GM23338 (cell line): ENCODE data around the gene DIO3. TPM values are rescaled to one million over a fixed set of nuclear protein-coding genes. Genes with fewer than 3 reads are reported as not detected.

Experiments
- ATAC-seq: fragments of 200-7000 bp; cut with Tn5 transposase; 3 replicates; pipeline ENCODE4 v1.9.1; 2020
- DNase-seq: peaks from one replicate; pipeline ENCODE4 v3.0.0-alpha.2; 2015; ENCODE audit warnings: low spot score
- H2AFZ ChIP-seq: fragments of 200-600 bp; sonication (generic); 2 replicates; pipeline ENCODE4 v1.8.0; 2016; ENCODE audit warnings: antibody characterized with exemption, mild to moderate bottlenecking, moderate library complexity
- H3F3A ChIP-seq: fragments of 200-600 bp; sonication (generic); replicated peaks from 2 replicates; pipeline ENCODE4 v1.8.0; 2017; ENCODE audit warnings: antibody characterized with exemption, mixed run types, low read depth
- H3K27ac ChIP-seq: fragments of 200-600 bp; sonication (generic); 2 replicates; pipeline ENCODE4 v1.6.1; 2016; ENCODE audit warnings: low read depth
- H3K27me3 ChIP-seq: fragments of 200-600 bp; sonication (generic); 2 replicates; pipeline ENCODE4 v1.8.0; 2016; ENCODE audit warnings: mild to moderate bottlenecking, mixed run types, moderate library complexity; ENCODE audit not compliant: insufficient read depth
- H3K36me3 ChIP-seq: fragments of 200-600 bp; sonication (generic); 2 replicates; pipeline ENCODE4 v1.8.0; 2016; ENCODE audit warnings: mild to moderate bottlenecking; ENCODE audit not compliant: insufficient read depth
- H3K4me1 ChIP-seq: fragments of 200-600 bp; sonication (generic); 2 replicates; pipeline ENCODE4 v1.8.0; 2016; ENCODE audit warnings: mild to moderate bottlenecking, moderate library complexity; ENCODE audit not compliant: insufficient read depth
- H3K4me2 ChIP-seq: fragments of 200-600 bp; sonication (generic); 2 replicates; pipeline ENCODE4 v1.7.1; 2017; ENCODE audit warnings: mixed run types
- H3K4me3 ChIP-seq: fragments of 200-600 bp; sonication (generic); 2 replicates; pipeline ENCODE4 v1.6.1; 2016; ENCODE audit warnings: mixed run types
- H3K79me2 ChIP-seq: fragments of 200-600 bp; sonication (generic); replicated peaks from 2 replicates; pipeline ENCODE4 v1.8.0; 2017; ENCODE audit warnings: mild to moderate bottlenecking; ENCODE audit not compliant: insufficient read depth
- H3K9me2 ChIP-seq: fragments of 200-600 bp; sonication (generic); 2 replicates; pipeline ENCODE4 v1.8.0; 2017; ENCODE audit not compliant: insufficient read depth
- H4K20me1 ChIP-seq: fragments of 200-600 bp; sonication (generic); replicated peaks from 2 replicates; pipeline ENCODE4 v1.8.0; 2017; ENCODE audit warnings: mild to moderate bottlenecking; ENCODE audit not compliant: insufficient read depth
- H3K27ac Mint-ChIP-seq: 2 replicates; pipeline ENCODE4 v1.8.0; 2020; ENCODE audit warnings: inconsistent platforms, mild to moderate bottlenecking, moderate library complexity, mixed read lengths
- H3K27me3 Mint-ChIP-seq: 3 replicates; pipeline ENCODE4 v1.8.0; 2022; ENCODE audit warnings: low read depth, mild to moderate bottlenecking, moderate library complexity, mixed read lengths, inconsistent platforms; ENCODE audit not compliant: insufficient read depth, poor library complexity
- H3K36me3 Mint-ChIP-seq: 3 replicates; pipeline ENCODE4 v1.8.0; 2021; ENCODE audit warnings: low read depth, mild to moderate bottlenecking, inconsistent platforms, moderate library complexity, mixed read lengths
- H3K4me1 Mint-ChIP-seq: 3 replicates; pipeline ENCODE4 v1.8.0; 2020; ENCODE audit warnings: mild to moderate bottlenecking, inconsistent platforms, mixed read lengths
- H3K4me3 Mint-ChIP-seq: 3 replicates; pipeline ENCODE4 v1.8.0; 2021; ENCODE audit warnings: moderate library complexity, mild to moderate bottlenecking, inconsistent platforms, mixed read lengths
- H3K9me3 Mint-ChIP-seq: 3 replicates; pipeline ENCODE4 v1.8.0; 2020; ENCODE audit warnings: moderate library complexity, mild to moderate bottlenecking, inconsistent platforms, mixed read lengths
- CREB1 ChIP-seq: fragments of 250-450 bp; sonication (Bioruptor Pico); IDR thresholded peaks from 2 replicates; pipeline ENCODE4 v1.5.0; 2020; ENCODE audit warnings: low read depth, mild to moderate bottlenecking, moderate library complexity
- CTCF ChIP-seq, 2 experiments: fragments of 200-600 bp in 1 of 2; sonication (generic) in 1 of 2; conservative IDR thresholded peaks; 2 replicates each; pipeline versions ENCODE4 v1.5.1 to v1.6.1; 2016 to 2017; ENCODE audit warnings: antibody characterized with exemption in 2 of 2, low read depth in 2 of 2, mild to moderate bottlenecking in 2 of 2, moderate library complexity in 1 of 2
- EZH2 ChIP-seq: fragments of 200-600 bp; sonication (generic); IDR thresholded peaks from one replicate; pipeline ENCODE4 v1.8.0; 2017; ENCODE audit warnings: antibody characterized with exemption, mild to moderate bottlenecking, low read depth; ENCODE audit not compliant: unreplicated experiment
- EZH2phosphoT487 ChIP-seq: fragments of 200-600 bp; sonication (generic); IDR thresholded peaks from one replicate; pipeline ENCODE4 v1.8.1; 2018; ENCODE audit warnings: antibody characterized with exemption; ENCODE audit not compliant: unreplicated experiment
- JUNB ChIP-seq: IDR thresholded peaks from one replicate; pipeline ENCODE4 v1.6.1; 2016; ENCODE audit warnings: antibody characterized with exemption; ENCODE audit not compliant: unreplicated experiment
- NANOG ChIP-seq: IDR thresholded peaks from 2 replicates; pipeline ENCODE4 v1.6.1; 2016; ENCODE audit warnings: antibody characterized with exemption, borderline replicate concordance
- ZNF114 ChIP-seq: fragments of 250-450 bp; sonication (Bioruptor Pico); IDR thresholded peaks from 2 replicates; pipeline ENCODE4 v1.5.0; 2020; ENCODE audit warnings: mild to moderate bottlenecking, moderate library complexity
- ZNF331 ChIP-seq: fragments of 250-450 bp; sonication (Bioruptor Pico); IDR thresholded peaks from 2 replicates; pipeline ENCODE4 v1.5.0; 2020; ENCODE audit warnings: low read depth, mild to moderate bottlenecking, moderate library complexity
- ZNF462 ChIP-seq: fragments of 250-450 bp; sonication (Bioruptor Pico); IDR thresholded peaks from 2 replicates; pipeline ENCODE4 v1.5.0; 2020; ENCODE audit warnings: mild to moderate bottlenecking, moderate library complexity
- polyA plus RNA-seq: library from polyadenylated mRNA; unstranded; fragments of >200 nt; fragmentation: Nextera tagmentation; extraction: Ambion mirVana; gene quantifications from 2 replicates; pipeline ENCODE4 v1.2.1, GENCODE V29; 2016
- total RNA-seq: library from RNA; depleted of rRNA; stranded (reverse); fragments of >200 nt; shearing (Covaris generic); gene quantifications from 2 replicates; pipeline ENCODE4 v1.2.3, GENCODE V29; 2014

Gene DIO3
- total and polyA plus RNA-seq, 2 experiments from 2014 or later: 0.10 to 0.28 TPM

GRCh38 chr14:101593411-101594238 lies 32.3 kb downstream of the DIO3 start:
- Histone ChIP-seq H3K4me3 (no peak overlapping the region), H3K27me3 (no peaks in the 10 kb centered on the region), H3K27ac (no peak overlapping the region), H3K79me2 (no peaks in the 10 kb centered on the region), H2AFZ (no peak overlapping the region), H3K4me1 (no peaks in the 10 kb centered on the region), H3K9me2 (no peaks in the 10 kb centered on the region), H3K4me2 (no peak overlapping the region), H4K20me1 (no peaks in the 10 kb centered on the region), H3K36me3 (no peaks in the 10 kb centered on the region), H3F3A (no peaks in the 10 kb centered on the region)
- H3K9me3 Mint-ChIP-seq: peaks cover 22% of the 10 kb centered on the region; the same call in 2 of the 3 replicates
- ATAC-seq (no peak), DNase-seq (no peak)
- H3K27me3 Mint-ChIP-seq: peaks cover 2% of the 10 kb centered on the region
- no peak overlapping the region for H3K27ac Mint-ChIP-seq
- peaks cover 3% of the 10 kb centered on the region; the same call in 1 of the 3 replicates for H3K36me3 Mint-ChIP-seq
- TF ChIP-seq EZH2 (no peak), CTCF (conservative IDR thresholded peaks at IDR 0.05; ENCODE audit: low read depth in 2 of 2) (peak in 1 of 2 experiments; percentile 15; a peak in 1 of 4 replicates), ZNF331 (no peak; the same call in 1 of the 2 replicates), JUNB (no peak), NANOG (no peak), EZH2phosphoT487 (no peak), CREB1 (CRISPR knock-in tag) (no peak), ZNF114 (CRISPR knock-in tag) (no peak)
- H3K4me1 Mint-ChIP-seq: no peaks in the 10 kb centered on the region
- no peak overlapping the region for H3K4me3 Mint-ChIP-seq

DNA sequence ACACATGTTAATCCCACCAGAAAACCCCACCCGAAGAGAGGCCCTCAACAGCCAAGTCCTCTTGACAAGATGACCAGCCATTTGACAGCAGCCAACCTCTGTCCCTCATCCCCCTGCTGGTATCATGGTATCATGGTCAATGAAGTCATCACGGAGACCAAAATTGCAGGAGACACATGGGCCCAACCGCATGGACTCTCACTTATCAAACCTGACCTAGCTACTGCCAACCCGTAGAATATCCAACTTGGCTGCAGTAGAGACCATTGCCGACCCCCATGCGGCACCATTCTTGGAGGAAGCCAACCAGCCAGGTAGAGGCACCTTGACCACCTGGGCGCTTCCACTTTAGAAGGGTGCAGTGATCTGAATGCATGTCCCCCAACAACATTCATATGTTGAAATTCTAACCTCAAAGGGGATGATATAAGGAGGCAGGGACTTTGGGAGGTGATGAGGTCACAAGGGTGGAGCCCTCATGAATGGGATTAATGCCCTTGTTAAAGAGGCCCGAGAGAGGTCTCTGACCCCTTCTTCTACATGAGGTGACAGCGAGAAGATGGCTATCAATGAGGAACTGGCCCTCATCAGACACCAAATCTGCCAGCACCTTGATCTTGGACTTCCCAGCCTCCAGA lies 33.3 kb downstream of the DIO3 start:
- Histone ChIP-seq H2AFZ (no peak overlapping the region), H3K4me1 (no peaks in the 10 kb centered on the region), H3K27me3 (no peaks in the 10 kb centered on the region), H3K4me2 (no peak overlapping the region), H4K20me1 (no peaks in the 10 kb centered on the region), H3K9me2 (no peaks in the 10 kb centered on the region), H3F3A (no peaks in the 10 kb centered on the region), H3K27ac (no peak overlapping the region), H3K36me3 (no peaks in the 10 kb centered on the region), H3K4me3 (no peak overlapping the region), H3K79me2 (no peaks in the 10 kb centered on the region)
- no peak overlapping the region for H3K27ac Mint-ChIP-seq
- DNase-seq (no peak), ATAC-seq (no peak)
- H3K9me3 Mint-ChIP-seq: peaks cover 24% of the 10 kb centered on the region; the same call in 2 of the 3 replicates
- H3K27me3 Mint-ChIP-seq: peaks cover 6% of the 10 kb centered on the region
- H3K36me3 Mint-ChIP-seq: peaks cover 3% of the 10 kb centered on the region; the same call in 1 of the 3 replicates
- H3K4me3 Mint-ChIP-seq: no peak overlapping the region
- TF ChIP-seq CREB1 (CRISPR knock-in tag) (no peak), EZH2 (no peak), CTCF (conservative IDR thresholded peaks at IDR 0.05; ENCODE audit: low read depth in 2 of 2) (no peak), EZH2phosphoT487 (no peak), ZNF462 (CRISPR knock-in tag) (no peak)
- no peaks in the 10 kb centered on the region for H3K4me1 Mint-ChIP-seq
